HepG2 (cell line): ENCODE measurements around the gene SORL1-AS1.

Experiments
- ATAC-seq: fragments of 200-7000 bp; cut with Tn5 transposase; 3 replicates; pipeline ENCODE4 v1.9.1; 2020; ENCODE audit warnings: mild to moderate bottlenecking, moderate library complexity
- BruUV-seq: library from RNA; stranded (reverse); fragments of 400-500 nt; replicated peaks from 2 replicates; lab custom pipeline; 2021; lab: Mats Ljungman, UMichigan
- CTCF ChIA-PET: fragments of 300-600 bp; formaldehyde crosslinking; extraction: SDS; loops from one replicate; lab custom pipeline; 2021; ENCODE audit warnings: low total read pairs, inconsistent platforms, low intra/inter-chr PET ratio; lab: Yijun Ruan, JAX
- POLR2A ChIA-PET: fragments of 350-600 bp; sonication (Branson Sonifier 250); formaldehyde crosslinking; loops from one replicate; lab custom pipeline; 2020; ENCODE audit warnings: antibody characterized with exemption, inconsistent platforms; lab: Yijun Ruan, JAX
- DNase-seq: peaks from one replicate; pipeline ENCODE4 v3.0.0-alpha.2; 2015; ENCODE audit warnings: low spot score
- FAIRE-seq: peaks from 3 replicates; lab custom pipeline; 2011; peaks lifted over from hg19 to GRCh38; lab: Jason Lieb, UNC
- H2AFZ ChIP-seq: one replicate; pipeline ENCODE4 v1.6.1; 2011; ENCODE audit warnings: low read length, inconsistent platforms
- H3K27ac ChIP-seq: fragments of 300-600 bp; 3 replicates; pipeline ENCODE4 v1.8.0; 2011; ENCODE audit warnings: mixed run types, mild to moderate bottlenecking, mixed read lengths, low read length, inconsistent platforms; ENCODE audit not compliant: insufficient read depth; ENCODE audit errors: extremely low read length
- H3K27me3 ChIP-seq, 2 experiments: fragments of 200-600 bp in 1 of 2; 2 replicates in 1 of 2; 3 replicates in 1 of 2; pipeline versions ENCODE4 v1.6.0 to v1.8.0; 2011; ENCODE audit warnings: low read length in 2 of 2, mild to moderate bottlenecking in 2 of 2, moderate library complexity in 2 of 2, inconsistent platforms in 1 of 2; ENCODE audit not compliant: insufficient read depth in 2 of 2, control insufficient read depth in 1 of 2
- H3K36me3 ChIP-seq, 2 experiments: fragments of 200-600 bp in 1 of 2; replicated peaks in 1 of 2; 2 replicates in 1 of 2; 3 replicates in 1 of 2; pipeline versions ENCODE4 v1.5.1 to v1.8.0; 2011; ENCODE audit warnings: low read length in 2 of 2, inconsistent platforms in 1 of 2; ENCODE audit not compliant: insufficient read depth in 2 of 2, control insufficient read depth in 1 of 2
- H3K4me1 ChIP-seq: 2 replicates; pipeline ENCODE4 v1.5.1; 2012; ENCODE audit warnings: low read length, inconsistent platforms; ENCODE audit not compliant: insufficient read depth
- H3K4me2 ChIP-seq: 2 replicates; pipeline ENCODE4 v1.6.0; 2011; ENCODE audit warnings: low read depth, low read length, inconsistent platforms
- H3K4me3 ChIP-seq, 3 experiments: fragments of 200-600 bp in 1 of 3; sonication (generic), shearing (Covaris generic) in 1 of 3; replicated peaks in 1 of 3; 2 replicates each; pipeline ENCODE4 v1.5.1; 2011 to 2016; ENCODE audit warnings: low read length in 3 of 3, inconsistent platforms in 2 of 3, low read depth in 2 of 3, mild to moderate bottlenecking in 2 of 3, control low read depth in 1 of 3, mixed read lengths in 1 of 3; ENCODE audit not compliant: insufficient read depth in 1 of 3
- H3K79me2 ChIP-seq: one replicate; pipeline ENCODE4 v1.6.1; 2011; ENCODE audit warnings: low read length, inconsistent platforms; ENCODE audit not compliant: insufficient read depth
- H3K9ac ChIP-seq: 2 replicates; pipeline ENCODE4 v1.6.0; 2011; ENCODE audit warnings: mild to moderate bottlenecking, low read depth, low read length, inconsistent platforms; ENCODE audit not compliant: insufficient read depth
- H3K9me3 ChIP-seq: 2 replicates; pipeline ENCODE4 v1.5.1; 2012; ENCODE audit warnings: mild to moderate bottlenecking, low read length
- H4K20me1 ChIP-seq: 2 replicates; pipeline ENCODE4 v1.6.0; 2011; ENCODE audit warnings: inconsistent platforms, mild to moderate bottlenecking, low read length, moderate library complexity; ENCODE audit not compliant: insufficient read depth
- CTCF ChIP-seq: sonication (generic); formaldehyde crosslinking; IDR thresholded peaks from 2 replicates; pipeline ENCODE4 v1.5.0; 2020; ENCODE audit warnings: mild to moderate bottlenecking, missing genetic modification reagents, moderate library complexity
- SMC3 ChIP-seq: IDR thresholded peaks from 2 replicates; pipeline ENCODE4 v1.6.1; 2011; ENCODE audit warnings: low read length, improper control_type of control experiment
- STAG1 ChIP-seq: sonication (generic); formaldehyde crosslinking; IDR thresholded peaks from 2 replicates; pipeline ENCODE4 v1.4.0; 2020; ENCODE audit warnings: missing genetic modification reagents
- ZBTB38 ChIP-seq: sonication (generic); formaldehyde crosslinking; IDR thresholded peaks from 2 replicates; pipeline ENCODE4 v1.5.1; 2020; ENCODE audit warnings: mild to moderate bottlenecking, missing genetic modification reagents
- ZNF362 ChIP-seq: sonication (generic); formaldehyde crosslinking; IDR thresholded peaks from 2 replicates; pipeline ENCODE4 v1.4.0; 2020; ENCODE audit warnings: missing genetic modification reagents, mild to moderate bottlenecking, borderline replicate concordance
- ZNF749 ChIP-seq: sonication (generic); formaldehyde crosslinking; IDR thresholded peaks from 2 replicates; pipeline ENCODE4 v1.8.0; 2022; ENCODE audit warnings: mild to moderate bottlenecking, missing genetic modification reagents, moderate library complexity, borderline replicate concordance
- WGBS: methylation state at CpG from one replicate; pipeline ENCODE4 v1.1.6; 2017; ENCODE audit warnings: low lambda C conversion rate; 5-methylcytosine and 5-hydroxymethylcytosine counted together
- in situ Hi-C: cut with HindIII; loops from 2 replicates; pipeline ENCODE4 v1.10.0; 2017; ENCODE audit warnings: low pct_unique_long_range_greater_than_20kb; ENCODE audit not compliant: extremely low pct_ligation_motif_present
- intact Hi-C: fragments of 100-400 bp; cut with micrococcal nuclease; formaldehyde crosslinking; loops from one replicate; pipeline ENCODE4 v1.10.0; 2022; ENCODE audit not compliant: unreplicated experiment

Gene SORL1-AS1

DNA sequence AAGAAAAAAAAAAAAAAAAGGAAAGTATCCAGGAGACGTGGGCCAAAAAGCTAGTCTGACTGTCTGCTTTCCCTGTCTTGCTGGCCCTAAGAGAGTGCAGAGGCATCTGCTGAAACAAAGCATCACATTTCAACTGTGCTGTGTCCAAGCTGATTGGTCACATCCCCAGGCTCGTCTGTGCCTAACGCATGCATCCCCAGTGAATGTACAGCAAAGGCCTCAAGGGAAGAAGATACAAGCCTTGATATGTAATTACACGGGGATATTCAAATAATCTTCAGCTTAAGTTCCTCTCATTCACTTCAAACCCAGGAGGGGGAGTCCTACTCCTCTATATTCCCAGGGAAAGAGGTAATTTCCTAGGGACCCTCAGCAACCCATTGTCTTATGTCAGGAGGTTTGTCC, 6.0 kb downstream of the SORL1-AS1 start:
- in situ Hi-C loops, result no loop called here
- WGBS, result 53% methylated on average over 4 of the region's 4 CpGs
- H3K4me2 ChIP-seq, result no peak overlapping the region; the same call in 1 of the 2 replicates
- DNase-seq, result peak; percentile 27
- H3K27ac ChIP-seq, result no peak overlapping the region
- TF ChIP-seq ZBTB38 (CRISPR knock-in tag), result no peak
- peak; percentile 68 for TF ChIP-seq STAG1 (CRISPR knock-in tag)
- TF ChIP-seq SMC3, result 0 out of 2 replicates have a peak, but pooled peaks have one; percentile 20
- no peak for TF ChIP-seq ZNF749
- TF ChIP-seq CTCF (CRISPR knock-in tag), result peak; percentile 46
- TF ChIP-seq ZNF362 (CRISPR knock-in tag), result no peak
- TF ChIP-seq, all 625 proteins: peak for 3
- H3K4me3 ChIP-seq, result no peak overlapping the region
- POLR2A ChIA-PET, result no interaction called here
- no TSS peak for BruUV-seq
- intact Hi-C loops, result loop anchor here (1.0 kb wide), 1 partner anchor 145 kb away; no protein-coding TSS in a partner anchor
- H3K36me3 ChIP-seq, result no peaks in the 10 kb centered on the region
- no peak overlapping the region for H2AFZ ChIP-seq
- peaks cover 60% of the 10 kb centered on the region for H3K4me1 ChIP-seq
- no peaks in the 10 kb centered on the region for H4K20me1 ChIP-seq
- H3K27me3 ChIP-seq, result no peaks in the 10 kb centered on the region; a peak in 1 of 5 replicates
- CTCF ChIA-PET, result interaction anchor here (1.1 kb wide), 1 partner anchor 145 kb away, joined by 4 read pairs; no protein-coding TSS in a partner anchor
- FAIRE-seq (no peak), ATAC-seq (no peak)
- no peaks in the 10 kb centered on the region for H3K9me3 ChIP-seq
- no peaks in the 10 kb centered on the region for H3K79me2 ChIP-seq
- H3K9ac ChIP-seq, result no peak overlapping the region
